ENCODE data around the gene SLC2A1.
A peak's percentile ranks its signal among the peaks of the same experiment; 100 is the strongest.

SLC2A1 gene

GRCh38 chr1:42935313-42935895 is 23.3 kb downstream of the SLC2A1 start:
- Histone ChIP-seq H3K9me3 (ENCODE audit: control insufficient read depth in 1 of 2, low read length in 2 of 2) (no peaks in the 10 kb centered on the region), H3K27me3 (ENCODE audit: control insufficient read depth in 1 of 2, insufficient read depth in 2 of 2, low read length in 2 of 2) (no peaks in the 10 kb centered on the region), H3K36me3 (ENCODE audit: control insufficient read depth in 1 of 2, insufficient read depth in 2 of 2, low read length in 2 of 2) (peaks cover 3 to 4% of the 10 kb centered on the region in 2 donors), H3K4me3 (ENCODE audit: low read depth in 1 of 2, low read length in 2 of 2) (no peak overlapping the region), H3K9ac (ENCODE audit: low read depth in 1 of 2, low read length in 2 of 2) (no peak overlapping the region), H3K27ac (ENCODE audit: low read depth, low read length) (no peak overlapping the region), H3K4me1 (ENCODE audit: control insufficient read depth in 1 of 2, insufficient read depth in 2 of 2, low read length in 2 of 2) (peaks cover 78 to 87% of the 10 kb centered on the region in 2 donors)

- Histone ChIP-seq H3K27me3 (ENCODE audit: control insufficient read depth in 1 of 2, insufficient read depth in 2 of 2, low read length in 2 of 2) (no peaks in the 10 kb centered on the region), H3K27ac (ENCODE audit: low read depth, low read length) (no peak overlapping the region), H3K9ac (ENCODE audit: low read depth in 1 of 2, low read length in 2 of 2) (no peak overlapping the region), H3K36me3 (ENCODE audit: control insufficient read depth in 1 of 2, insufficient read depth in 2 of 2, low read length in 2 of 2) (peaks cover 4 to 10% of the 10 kb centered on the region in 2 donors), H3K9me3 (ENCODE audit: control insufficient read depth in 1 of 2, low read length in 2 of 2) (no peaks in the 10 kb centered on the region), H3K4me3 (ENCODE audit: low read depth in 1 of 2, low read length in 2 of 2) (no peak overlapping the region), H3K4me1 (ENCODE audit: control insufficient read depth in 1 of 2, insufficient read depth in 2 of 2, low read length in 2 of 2) (peaks cover 78 to 86% of the 10 kb centered on the region in 2 donors)
These were observed 23.9 kb downstream of the SLC2A1 start for GRCh38 chr1:42934541-42935312.

- Histone ChIP-seq H3K27me3 (ENCODE audit: control insufficient read depth in 1 of 2, insufficient read depth in 2 of 2, low read length in 2 of 2) (no peaks in the 10 kb centered on the region), H3K9ac (ENCODE audit: low read depth in 1 of 2, low read length in 2 of 2) (no peak overlapping the region), H3K36me3 (ENCODE audit: control insufficient read depth in 1 of 2, insufficient read depth in 2 of 2, low read length in 2 of 2) (peaks cover 8 to 18% of the 10 kb centered on the region in 2 donors), H3K4me1 (ENCODE audit: control insufficient read depth in 1 of 2, insufficient read depth in 2 of 2, low read length in 2 of 2) (peaks cover 69 to 78% of the 10 kb centered on the region in 2 donors), H3K4me3 (ENCODE audit: low read depth in 1 of 2, low read length in 2 of 2) (no peak overlapping the region), H3K27ac (ENCODE audit: low read depth, low read length) (no peak overlapping the region), H3K9me3 (ENCODE audit: control insufficient read depth in 1 of 2, low read length in 2 of 2) (no peaks in the 10 kb centered on the region)
These were observed 24.8 kb downstream of the SLC2A1 start for GRCh38 chr1:42933610-42934491.

- peaks cover 11 to 26% of the 10 kb centered on the region in 2 donors for H3K36me3 ChIP-seq (ENCODE audit: control insufficient read depth in 1 of 2, insufficient read depth in 2 of 2, low read length in 2 of 2)
- H3K4me3 ChIP-seq (ENCODE audit: low read depth in 1 of 2, low read length in 2 of 2): no peak overlapping the region
- no peaks in the 10 kb centered on the region for H3K9me3 ChIP-seq (ENCODE audit: control insufficient read depth in 1 of 2, low read length in 2 of 2)
- H3K9ac ChIP-seq (ENCODE audit: low read depth in 1 of 2, low read length in 2 of 2): no peak overlapping the region
- peaks cover 62 to 71% of the 10 kb centered on the region in 2 donors for H3K4me1 ChIP-seq (ENCODE audit: control insufficient read depth in 1 of 2, insufficient read depth in 2 of 2, low read length in 2 of 2)
- H3K27me3 ChIP-seq (ENCODE audit: control insufficient read depth in 1 of 2, insufficient read depth in 2 of 2, low read length in 2 of 2): no peaks in the 10 kb centered on the region
- peak overlapping the region; percentile 28 for H3K27ac ChIP-seq (ENCODE audit: low read depth, low read length)
These were observed 25.5 kb downstream of the SLC2A1 start for GRCh38 chr1:42933060-42933586.

GRCh38 chr1:42932442-42932941 is 26.2 kb downstream of the SLC2A1 start:
- Histone ChIP-seq H3K9me3 (ENCODE audit: control insufficient read depth in 1 of 2, low read length in 2 of 2) (no peaks in the 10 kb centered on the region), H3K27ac (ENCODE audit: low read depth, low read length) (peak overlapping the region; percentile 73), H3K9ac (ENCODE audit: low read depth in 1 of 2, low read length in 2 of 2) (peak overlapping the region in 1 of 2 donors; percentile 34), H3K4me3 (ENCODE audit: low read depth in 1 of 2, low read length in 2 of 2) (peak overlapping the region; percentile 9 to 13), H3K36me3 (ENCODE audit: control insufficient read depth in 1 of 2, insufficient read depth in 2 of 2, low read length in 2 of 2) (peaks cover 11 to 32% of the 10 kb centered on the region in 2 donors), H3K4me1 (ENCODE audit: control insufficient read depth in 1 of 2, insufficient read depth in 2 of 2, low read length in 2 of 2) (peaks cover 56 to 65% of the 10 kb centered on the region in 2 donors), H3K27me3 (ENCODE audit: control insufficient read depth in 1 of 2, insufficient read depth in 2 of 2, low read length in 2 of 2) (no peaks in the 10 kb centered on the region)

GRCh38 chr1:42931911-42932422 is 26.7 kb downstream of the SLC2A1 start:
- Histone ChIP-seq H3K9me3 (ENCODE audit: control insufficient read depth in 1 of 2, low read length in 2 of 2) (no peaks in the 10 kb centered on the region), H3K27me3 (ENCODE audit: control insufficient read depth in 1 of 2, insufficient read depth in 2 of 2, low read length in 2 of 2) (no peaks in the 10 kb centered on the region), H3K9ac (ENCODE audit: low read depth in 1 of 2, low read length in 2 of 2) (peak overlapping the region in 1 of 2 donors; percentile 34), H3K4me3 (ENCODE audit: low read depth in 1 of 2, low read length in 2 of 2) (peak overlapping the region; percentile 9 to 13), H3K4me1 (ENCODE audit: control insufficient read depth in 1 of 2, insufficient read depth in 2 of 2, low read length in 2 of 2) (peaks cover 51 to 60% of the 10 kb centered on the region in 2 donors), H3K27ac (ENCODE audit: low read depth, low read length) (peak overlapping the region; percentile 73), H3K36me3 (ENCODE audit: control insufficient read depth in 1 of 2, insufficient read depth in 2 of 2, low read length in 2 of 2) (peaks cover 12 to 37% of the 10 kb centered on the region in 2 donors)

GRCh38 chr1:42931108-42931539 is 27.5 kb downstream of the SLC2A1 start:
- H3K9ac ChIP-seq (ENCODE audit: low read depth in 1 of 2, low read length in 2 of 2): no peak overlapping the region
- peaks cover 12 to 38% of the 10 kb centered on the region in 2 donors for H3K36me3 ChIP-seq (ENCODE audit: control insufficient read depth in 1 of 2, insufficient read depth in 2 of 2, low read length in 2 of 2)
- no peak overlapping the region for H3K4me3 ChIP-seq (ENCODE audit: low read depth in 1 of 2, low read length in 2 of 2)
- no peaks in the 10 kb centered on the region for H3K9me3 ChIP-seq (ENCODE audit: control insufficient read depth in 1 of 2, low read length in 2 of 2)
- no peaks in the 10 kb centered on the region for H3K27me3 ChIP-seq (ENCODE audit: control insufficient read depth in 1 of 2, insufficient read depth in 2 of 2, low read length in 2 of 2)
- peaks cover 42 to 52% of the 10 kb centered on the region in 2 donors for H3K4me1 ChIP-seq (ENCODE audit: control insufficient read depth in 1 of 2, insufficient read depth in 2 of 2, low read length in 2 of 2)
- no peak overlapping the region for H3K27ac ChIP-seq (ENCODE audit: low read depth, low read length)

GRCh38 chr1:42930178-42931107 is 28.2 kb downstream of the SLC2A1 start:
- Histone ChIP-seq H3K9me3 (ENCODE audit: control insufficient read depth in 1 of 2, low read length in 2 of 2) (no peaks in the 10 kb centered on the region), H3K4me1 (ENCODE audit: control insufficient read depth in 1 of 2, insufficient read depth in 2 of 2, low read length in 2 of 2) (peaks cover 35 to 46% of the 10 kb centered on the region in 2 donors), H3K9ac (ENCODE audit: low read depth in 1 of 2, low read length in 2 of 2) (no peak overlapping the region), H3K36me3 (ENCODE audit: control insufficient read depth in 1 of 2, insufficient read depth in 2 of 2, low read length in 2 of 2) (peaks cover 12 to 38% of the 10 kb centered on the region in 2 donors), H3K27me3 (ENCODE audit: control insufficient read depth in 1 of 2, insufficient read depth in 2 of 2, low read length in 2 of 2) (no peaks in the 10 kb centered on the region), H3K27ac (ENCODE audit: low read depth, low read length) (no peak overlapping the region), H3K4me3 (ENCODE audit: low read depth in 1 of 2, low read length in 2 of 2) (no peak overlapping the region)
